ENCODE measurements around the gene ARL6IP5.

The ARL6IP5 gene

DNA sequence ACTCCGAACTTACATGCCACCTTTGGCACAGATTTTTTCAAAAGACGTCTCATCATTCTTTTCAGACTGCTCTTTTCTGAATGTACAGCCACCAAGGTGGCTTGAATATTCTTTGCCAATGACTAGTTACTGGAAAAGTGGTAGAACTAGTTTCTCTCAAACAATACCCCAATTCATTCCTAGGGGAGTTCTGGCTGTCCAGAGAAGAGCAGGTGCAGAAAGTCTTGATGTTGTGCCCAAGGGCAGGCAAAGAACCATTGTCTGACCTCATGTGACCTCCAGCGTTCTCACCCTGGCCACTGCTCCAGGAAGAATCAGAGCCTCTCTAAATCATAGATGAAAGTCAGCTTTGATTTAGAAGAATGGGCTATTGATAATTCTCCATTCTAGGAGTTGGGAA is 32.2 kb downstream of the ARL6IP5 start:
- no peak for DNase-seq (ENCODE audit: low read depth in 2 of 2)

DNA sequence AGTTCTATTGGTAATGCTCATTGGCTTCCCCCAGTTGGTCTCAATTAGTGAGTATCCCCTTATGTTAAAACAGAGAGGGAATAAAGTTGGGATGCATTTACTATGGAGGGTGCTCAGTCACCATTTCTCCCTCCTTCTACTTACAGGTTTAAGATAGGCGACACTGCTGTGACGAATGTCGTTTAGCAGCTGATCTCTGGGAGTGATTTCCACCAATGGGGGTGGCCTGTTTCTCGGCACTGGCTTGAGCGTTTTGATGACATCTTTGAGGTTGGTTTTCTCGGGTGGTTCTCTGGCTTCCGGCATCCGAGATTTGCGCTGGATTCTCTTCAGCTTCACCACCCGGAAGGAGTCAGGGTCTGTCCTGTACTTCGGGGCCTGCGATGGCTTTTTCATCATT is 33.8 kb downstream of the ARL6IP5 start:
- DNase-seq (ENCODE audit: low read depth in 2 of 2) = no peak

DNA sequence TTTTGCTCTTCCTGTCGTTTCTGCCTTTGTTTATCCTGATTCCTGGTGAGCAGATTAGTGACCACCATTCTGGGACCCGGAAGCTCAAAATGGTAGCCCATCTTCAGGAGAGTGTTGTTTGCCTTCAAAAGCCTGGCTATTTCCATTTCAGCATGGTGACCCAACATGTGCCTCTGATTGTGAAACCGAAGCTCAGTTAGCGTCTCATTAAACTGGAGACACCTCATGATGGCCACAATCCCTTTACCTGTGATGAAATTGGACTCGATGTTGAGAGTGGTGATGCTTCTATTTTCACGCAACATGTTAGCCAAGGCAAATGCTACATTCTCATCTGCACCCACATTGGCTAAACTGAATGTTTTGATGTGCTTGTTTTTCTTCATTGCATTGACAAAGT is 34.4 kb downstream of the ARL6IP5 start:
- DNase-seq (ENCODE audit: low read depth in 2 of 2) = no peak

DNA sequence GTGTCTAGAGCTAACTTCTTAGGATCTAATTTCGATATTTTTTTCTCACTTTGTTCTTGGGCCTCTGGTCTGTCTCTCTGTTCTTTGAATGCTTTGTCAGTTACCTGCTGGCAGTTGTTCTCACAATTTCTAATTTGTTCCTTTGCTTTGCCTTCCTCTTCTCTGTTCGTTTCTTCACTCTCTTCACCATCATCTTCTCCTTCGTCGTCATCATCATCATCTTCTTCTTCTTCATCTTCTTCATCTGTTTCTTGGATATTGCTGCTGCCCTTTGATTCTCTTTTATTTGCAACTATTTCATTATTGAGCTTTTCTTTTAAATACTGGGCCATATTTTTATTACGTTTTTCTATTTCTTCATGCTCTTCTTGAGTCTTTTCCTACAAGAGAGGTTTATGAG is 34.9 kb downstream of the ARL6IP5 start:
- no peak for DNase-seq (ENCODE audit: low read depth in 2 of 2)

DNA sequence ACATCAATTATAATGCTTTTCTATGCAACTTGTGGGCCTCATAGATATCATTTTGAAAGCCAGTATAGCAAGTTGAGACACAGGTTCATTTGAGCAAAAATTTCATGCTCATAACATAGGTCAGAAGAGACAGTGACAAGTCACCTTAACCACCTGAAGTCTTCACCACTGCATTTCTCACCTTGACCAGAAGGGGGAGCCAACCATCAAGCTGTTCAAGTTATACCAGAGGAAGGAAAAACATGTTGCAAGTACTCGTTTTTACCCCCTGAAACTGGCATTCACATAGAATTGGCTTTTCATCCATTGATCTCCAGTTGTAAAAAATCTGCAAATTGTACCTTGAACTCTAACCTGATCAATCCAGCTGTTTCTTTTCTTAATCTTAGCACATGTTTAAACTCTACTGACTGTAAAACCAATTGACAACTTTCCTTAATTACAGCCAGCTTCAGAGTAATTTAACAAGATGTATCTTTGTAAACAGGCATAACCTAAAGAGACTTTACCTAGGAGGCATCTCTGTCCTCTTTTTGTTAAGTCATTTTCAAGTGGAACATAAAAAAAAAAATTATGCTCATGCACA is 36.2 kb downstream of the ARL6IP5 start:
- peak; percentile 66 to 71 for DNase-seq (ENCODE audit: low read depth in 2 of 2)

DNA sequence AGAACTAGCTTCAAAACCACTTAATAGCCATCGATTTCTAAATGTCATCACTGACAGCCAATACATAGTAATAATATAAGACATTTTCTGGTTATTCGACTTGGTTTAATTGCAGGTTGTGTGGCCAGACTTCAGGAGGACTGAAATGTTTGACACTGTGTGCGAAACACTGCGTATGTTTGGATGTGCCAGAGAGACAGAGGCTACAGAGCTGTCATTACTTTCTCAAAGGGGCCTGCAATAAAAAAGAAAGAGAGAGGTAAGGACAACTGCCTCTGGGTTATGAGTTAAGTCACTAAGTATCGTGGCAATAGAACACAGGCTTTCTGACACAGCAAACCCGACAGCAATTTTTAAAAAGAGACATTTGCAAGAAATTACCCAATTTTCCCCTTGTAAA is 36.8 kb downstream of the ARL6IP5 start:
- no peak for DNase-seq (ENCODE audit: low read depth in 2 of 2)

DNA sequence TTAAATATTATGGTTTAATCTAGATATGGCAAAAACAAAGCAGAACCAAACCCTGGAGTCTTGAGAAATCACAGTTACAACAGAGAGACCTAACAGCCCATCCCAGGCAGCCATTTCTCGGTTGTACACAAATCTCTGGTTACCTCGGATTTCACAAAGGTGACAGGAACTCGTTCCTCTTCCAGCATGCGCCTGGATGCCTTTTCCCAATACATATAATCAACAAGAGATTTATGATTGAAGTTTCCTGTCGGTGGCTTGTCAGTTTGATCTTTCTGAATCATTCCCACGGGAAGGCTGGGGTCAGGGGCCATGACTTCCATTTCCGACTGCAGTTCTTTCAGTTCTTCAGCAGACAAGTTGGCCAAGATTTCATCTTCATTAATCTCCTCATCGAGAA is 37.2 kb downstream of the ARL6IP5 start:
- DNase-seq (ENCODE audit: low read depth in 2 of 2) = no peak

DNA sequence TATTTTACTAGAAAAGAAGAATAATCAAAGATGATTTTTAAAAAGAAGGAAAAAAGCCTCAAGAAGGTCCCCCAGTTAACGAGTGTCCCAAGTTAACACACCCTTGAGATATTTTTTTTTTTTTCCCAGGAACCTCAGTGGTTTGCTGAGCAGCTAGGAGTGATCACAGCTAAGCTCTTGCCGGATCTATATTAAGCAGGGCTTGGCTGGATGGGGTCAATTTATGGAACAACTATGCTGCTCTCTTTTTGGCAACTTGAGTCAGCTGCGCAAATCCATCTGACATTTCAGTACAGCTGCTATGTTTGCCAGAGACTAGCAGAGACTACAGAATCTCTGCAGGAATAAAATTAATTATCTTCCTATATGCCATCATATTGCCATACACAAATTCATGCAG is 37.7 kb downstream of the ARL6IP5 start, which contains the start of gene LMOD3:
Gene LMOD3, minus strand, starts transcription at position 193 of the 400 bp plus-strand sequence. CDS start 209 bp downstream, outside the sequence.
- no peak for DNase-seq (ENCODE audit: low read depth in 2 of 2)

DNA sequence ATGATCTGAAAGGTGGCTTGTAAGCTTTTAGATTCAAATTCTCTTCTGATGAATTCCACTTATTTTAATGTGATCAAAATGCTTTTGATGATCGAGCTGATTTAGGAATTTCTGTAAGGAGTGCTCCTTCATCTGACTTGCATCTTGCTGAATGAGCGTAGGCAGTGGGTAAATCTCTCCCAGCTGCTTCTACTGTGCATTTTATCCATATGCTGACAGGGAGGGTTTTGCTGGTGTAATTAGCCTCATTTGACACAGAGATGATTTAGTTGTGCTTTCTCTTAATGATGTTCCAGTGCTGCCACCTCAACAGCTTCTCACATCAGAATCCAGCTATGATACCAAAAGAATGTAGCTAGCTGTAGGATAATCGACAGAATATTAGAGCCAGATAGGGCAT is 41.5 kb downstream of the ARL6IP5 start:
- DNase-seq (ENCODE audit: low read depth in 2 of 2) = no peak

DNA sequence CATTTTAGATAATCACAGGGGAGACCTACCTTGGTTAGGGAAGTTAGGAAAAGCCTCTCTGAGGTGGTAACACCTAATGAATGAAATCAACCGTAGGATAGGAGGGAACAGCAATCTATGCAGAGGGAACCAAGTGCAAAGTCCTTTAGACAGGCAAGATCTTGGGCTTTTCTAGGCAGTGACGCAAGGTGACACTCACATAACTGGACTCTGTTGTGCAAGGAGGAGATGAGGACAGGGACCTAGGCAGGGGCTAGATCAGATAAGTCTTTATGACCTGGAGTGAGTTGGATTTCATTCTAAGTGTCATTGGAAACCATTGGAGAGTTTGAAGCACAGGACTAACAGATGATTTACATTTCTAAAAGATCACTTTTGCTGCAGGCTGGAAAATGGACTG is 42.3 kb downstream of the ARL6IP5 start:
- DNase-seq (ENCODE audit: low read depth in 2 of 2) = no peak

DNA sequence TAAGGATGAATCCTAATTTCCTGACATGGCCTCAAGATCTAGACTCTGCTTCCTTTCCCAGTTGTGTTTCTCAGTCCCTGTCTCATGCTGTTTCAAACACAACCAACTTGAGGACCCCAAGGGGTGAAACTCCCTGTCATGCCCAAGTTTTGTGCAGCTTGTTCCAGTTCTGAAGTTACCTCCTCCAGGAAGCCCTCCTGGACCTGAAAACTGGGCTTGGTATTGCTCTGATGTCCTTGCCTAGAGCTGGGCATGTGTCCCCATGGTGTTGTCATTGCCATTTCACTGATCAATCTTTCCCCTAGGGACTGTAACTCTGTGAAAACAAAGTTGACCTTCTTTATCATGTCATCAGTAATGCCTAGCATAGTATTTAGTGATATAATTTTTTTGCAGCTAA is 43.8 kb downstream of the ARL6IP5 start:
- DNase-seq (ENCODE audit: low read depth in 2 of 2) = no peak

DNA sequence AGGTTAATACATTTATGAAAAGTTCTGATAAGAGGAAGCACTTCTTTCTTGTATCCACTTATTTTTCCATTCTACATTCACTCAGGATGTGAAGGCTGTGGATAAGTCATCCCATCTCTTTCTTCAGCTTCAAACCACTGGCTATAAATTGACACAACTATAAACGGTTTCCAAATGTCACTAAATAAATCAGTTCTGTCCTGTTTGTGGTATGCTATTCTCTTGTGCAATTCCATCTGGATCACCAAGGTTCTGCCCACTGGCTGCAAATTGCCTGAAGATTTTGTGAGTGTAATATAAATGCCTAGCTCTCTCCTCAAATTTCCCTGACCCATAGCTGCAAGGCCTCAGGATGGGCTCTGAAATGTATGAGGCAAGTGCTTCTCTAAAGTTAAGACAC is 44.8 kb downstream of the ARL6IP5 start:
- DNase-seq (ENCODE audit: low read depth in 2 of 2) = no peak

DNA sequence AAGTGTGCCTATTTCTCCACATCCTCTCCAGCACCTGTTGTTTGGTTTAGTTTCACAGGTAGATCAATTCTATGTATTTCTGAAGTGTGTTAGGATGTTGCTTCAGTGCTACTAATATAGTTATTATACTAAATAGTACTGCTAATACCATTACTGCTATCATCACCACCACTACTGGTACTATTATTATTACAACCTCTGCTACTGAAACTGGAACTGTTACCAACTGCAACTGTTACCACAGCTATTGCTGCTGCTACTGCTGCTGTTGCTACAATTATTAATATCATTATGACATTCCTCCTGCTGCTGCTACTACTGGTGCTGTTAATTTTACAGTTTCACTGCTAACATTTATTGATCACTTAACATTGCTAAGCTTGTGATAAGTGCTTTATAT is 46.0 kb downstream of the ARL6IP5 start:
- no peak for DNase-seq (ENCODE audit: low read depth in 2 of 2)

DNA sequence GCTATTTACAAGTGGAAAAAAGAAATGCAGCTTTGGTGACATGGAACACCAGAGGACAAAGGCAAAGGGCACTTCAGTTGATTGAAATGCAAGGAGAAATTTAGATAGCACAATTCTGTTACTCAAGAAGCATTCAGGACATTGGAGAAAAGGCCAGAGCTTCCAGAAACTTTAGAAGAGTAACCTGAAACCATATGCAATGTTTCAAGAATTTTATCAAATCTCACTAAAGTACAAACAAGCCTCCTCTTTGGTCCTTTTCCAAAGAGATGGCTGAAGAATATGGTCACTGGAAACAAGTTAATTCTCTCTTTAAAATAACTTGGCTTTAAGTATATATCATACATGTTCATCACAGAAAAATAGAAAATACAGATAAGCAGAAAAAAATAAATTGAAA is 52.3 kb downstream of the ARL6IP5 start:
- no peak for DNase-seq (ENCODE audit: low read depth in 2 of 2)

DNA sequence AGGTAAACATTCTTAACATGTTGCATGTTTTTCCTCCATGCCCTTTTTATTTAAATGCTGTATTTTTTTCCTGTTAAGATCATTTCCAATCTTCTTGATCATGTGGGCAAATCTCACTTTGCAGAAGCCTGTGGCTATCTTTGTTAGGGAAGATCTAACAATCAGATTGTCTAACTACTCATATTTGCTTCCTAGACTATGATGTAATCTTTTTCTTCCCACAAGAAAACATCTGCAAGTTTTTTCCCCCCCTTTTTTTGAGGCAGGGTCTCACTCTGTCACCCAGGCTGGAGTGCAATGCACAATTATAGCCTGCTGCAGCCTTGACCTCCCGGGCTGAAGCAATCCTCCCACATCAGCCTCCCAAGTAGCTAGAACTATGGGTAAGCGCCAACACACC is 52.7 kb downstream of the ARL6IP5 start:
- DNase-seq (ENCODE audit: low read depth in 2 of 2) = no peak

DNA sequence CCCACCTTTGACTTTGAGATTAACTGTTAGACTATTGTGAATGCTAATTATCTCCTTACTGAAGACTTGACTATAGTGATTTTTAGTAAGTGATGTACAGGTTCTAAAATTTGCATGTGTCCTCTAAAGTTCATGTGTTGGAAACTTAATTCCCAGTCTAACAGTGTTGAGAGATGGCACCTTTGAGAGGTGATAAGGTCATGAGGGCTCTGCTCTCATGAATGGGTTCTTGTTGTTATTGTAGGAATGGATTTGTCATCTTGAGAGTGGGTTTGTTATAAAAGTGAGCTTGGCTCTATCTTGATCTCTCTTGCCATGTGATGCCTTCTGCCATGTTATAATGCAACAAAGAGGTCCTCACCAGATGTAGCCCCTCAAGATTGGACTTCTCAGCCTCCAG is 56.6 kb downstream of the ARL6IP5 start:
- no peak for DNase-seq (ENCODE audit: low read depth in 2 of 2)

DNA sequence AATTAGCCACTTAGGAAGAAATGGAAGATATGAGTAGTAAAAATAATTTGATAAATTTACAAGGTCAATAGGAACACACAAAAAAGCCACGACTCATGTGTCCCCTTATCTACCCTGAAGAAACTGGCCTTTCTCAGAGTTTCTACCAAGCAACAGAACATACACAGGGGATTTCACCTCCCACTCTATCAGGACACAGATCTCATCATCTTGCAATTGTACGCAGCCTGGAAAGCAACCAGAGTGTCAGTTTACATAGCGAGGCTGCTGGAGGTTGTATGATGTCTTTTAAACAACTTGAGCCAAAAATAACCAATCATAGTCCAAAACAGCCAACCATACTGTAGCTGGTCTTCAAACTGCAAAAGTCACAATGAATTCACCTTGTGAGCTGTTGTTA is 57.4 kb downstream of the ARL6IP5 start:
- no peak for DNase-seq (ENCODE audit: low read depth in 2 of 2)

DNA sequence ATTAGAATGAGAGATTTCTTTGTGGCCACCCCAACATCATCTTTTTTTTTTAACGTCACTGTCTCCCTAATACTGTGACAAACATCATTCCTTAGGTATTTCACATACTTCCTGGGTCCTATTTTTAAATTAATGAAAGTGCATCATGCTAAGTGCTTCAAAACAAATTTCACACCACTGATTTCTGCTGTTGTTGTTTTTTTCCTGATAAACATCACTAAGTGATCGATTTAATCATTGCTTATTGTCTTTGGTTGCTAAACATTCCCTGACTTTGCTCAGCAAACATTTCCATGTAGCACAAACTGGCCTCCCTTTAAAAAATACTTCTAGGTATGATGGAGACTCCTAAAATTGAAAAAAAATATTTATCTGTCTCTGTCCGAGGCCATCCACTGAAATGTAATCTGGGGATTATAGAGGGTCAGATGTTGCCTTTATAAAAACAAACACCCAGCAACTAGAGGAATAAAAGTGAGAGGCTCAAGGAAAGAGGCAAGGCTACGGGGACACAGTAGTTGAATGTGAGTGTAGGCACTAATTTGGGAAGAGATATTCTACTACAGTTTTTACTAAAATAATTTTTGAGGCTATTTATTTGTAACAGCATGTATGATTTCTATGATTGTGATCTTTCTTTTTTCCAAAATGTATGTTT is 58.2 kb downstream of the ARL6IP5 start:
- DNase-seq (ENCODE audit: low read depth in 2 of 2) = no peak

DNA sequence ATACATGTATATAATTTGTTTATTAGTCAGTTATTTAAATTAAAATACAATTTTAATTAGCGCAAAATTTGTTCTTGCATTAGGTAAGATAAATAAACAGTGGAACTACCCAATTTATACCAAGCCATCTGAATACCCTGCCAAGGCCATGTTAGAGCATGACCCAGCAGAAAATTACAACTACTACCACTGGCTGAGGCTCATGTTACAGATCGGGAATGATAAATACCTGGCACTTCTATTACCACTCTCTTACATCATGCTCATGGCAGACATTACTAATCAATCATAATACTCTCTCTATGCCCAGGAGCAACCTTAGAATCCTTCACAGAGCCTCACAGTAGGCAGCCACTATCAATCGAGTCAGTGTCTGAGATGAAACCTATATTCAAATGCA is 58.9 kb downstream of the ARL6IP5 start:
- no peak for DNase-seq (ENCODE audit: low read depth in 2 of 2)

DNA sequence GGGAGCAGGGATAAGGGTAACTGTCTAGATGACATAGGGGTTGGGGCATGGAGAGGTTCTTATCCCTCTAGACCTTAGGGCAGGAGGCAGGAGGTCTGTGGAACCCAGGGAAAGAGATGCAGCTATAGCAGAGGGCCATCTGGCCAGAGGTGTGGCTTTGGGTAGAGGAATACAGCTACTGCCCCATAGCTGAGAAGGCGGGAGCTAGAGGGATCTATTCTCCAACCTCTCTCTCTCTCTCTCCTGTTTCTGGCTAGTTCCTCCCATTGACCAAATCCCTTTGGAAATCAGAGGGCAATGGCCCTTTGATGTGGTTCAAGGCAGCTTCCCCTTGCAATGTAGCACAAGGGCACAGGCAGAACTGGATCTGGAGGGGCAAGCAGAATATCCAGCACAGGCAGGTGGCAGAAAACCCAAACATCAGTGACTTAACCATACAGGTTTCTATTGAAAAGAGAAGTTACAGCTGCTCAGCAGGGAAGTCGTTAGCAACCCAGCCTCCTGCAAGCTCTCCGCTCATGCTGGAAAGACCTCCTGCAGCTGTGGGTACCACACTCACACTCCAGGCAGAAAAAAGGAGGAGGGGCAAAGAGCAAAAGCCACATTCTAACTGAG is 60.0 kb downstream of the ARL6IP5 start:
- DNase-seq (ENCODE audit: low read depth in 2 of 2) = no peak

DNA sequence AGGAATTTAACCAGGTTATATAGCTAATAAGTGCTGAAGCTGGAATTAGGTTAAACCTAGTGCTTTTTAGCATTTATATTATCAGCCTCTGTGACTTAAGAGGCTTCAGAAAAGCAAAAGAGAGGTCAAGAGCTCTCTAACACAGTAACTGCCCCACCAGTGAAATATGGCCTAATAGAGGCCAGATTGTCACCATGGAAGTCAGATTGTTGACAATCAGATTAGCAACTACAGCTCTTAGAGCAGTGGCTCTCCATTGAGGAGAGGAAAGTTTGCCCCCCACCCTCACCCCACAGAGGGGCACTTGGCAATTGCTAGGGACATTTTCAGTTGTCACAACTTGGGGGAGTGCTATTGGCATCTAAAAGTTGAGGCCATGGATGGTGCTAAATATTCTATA is 61.0 kb downstream of the ARL6IP5 start:
- DNase-seq (ENCODE audit: low read depth in 2 of 2) = no peak

DNA sequence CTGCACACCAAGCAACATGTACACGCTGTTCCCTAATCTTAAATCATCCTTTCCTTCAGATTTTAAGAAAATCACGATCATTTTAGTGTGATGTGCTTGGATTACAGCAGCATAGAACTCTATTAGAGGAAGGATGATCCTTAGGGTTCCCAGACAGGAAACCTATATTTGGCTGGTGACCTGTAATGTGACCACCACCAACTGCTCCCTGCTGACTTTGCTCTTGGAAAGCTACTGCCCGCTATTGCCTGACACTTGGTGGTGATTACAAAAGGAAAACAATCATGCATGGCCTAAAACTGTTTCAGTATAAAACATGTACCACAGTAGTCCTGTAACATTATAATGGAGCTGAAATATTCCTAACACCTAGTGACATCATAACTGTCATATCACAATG is 64.8 kb downstream of the ARL6IP5 start:
- DNase-seq (ENCODE audit: low read depth in 2 of 2) = no peak

Measured in stimulated activated CD4-positive, alpha-beta T cell treated with anti-CD3 and anti-CD28 coated beads, Interleukin-1b, Interleukin-23, amount 100 ng/mL, for 1 hour (primary cell).